BJ (cell line): ENCODE measurements around the gene HYAL2. TPM values are rescaled to one million over a fixed set of nuclear protein-coding genes. Genes with fewer than 3 reads are reported as not detected.

ENCODE experiments used
- CTCF ChIA-PET: fragments of 350-600 bp; formaldehyde crosslinking; extraction: SDS; loops from one replicate; lab custom pipeline; 2021; ENCODE audit warnings: antibody characterized with exemption, inconsistent platforms; lab: Yijun Ruan, JAX
- POLR2A ChIA-PET: fragments of 300-600 bp; sonication (Branson Sonifier 250); formaldehyde crosslinking; extraction: SDS; loops from one replicate; lab custom pipeline; 2021; ENCODE audit warnings: antibody characterized with exemption; lab: Charles Lee
- DNase-seq: peaks from one replicate; pipeline ENCODE4 v3.0.0-alpha.2; 2011; ENCODE audit warnings: low read depth
- H3K27me3 ChIP-seq: 2 replicates; pipeline ENCODE4 v1.6.0; 2011; ENCODE audit warnings: low read length; ENCODE audit not compliant: control insufficient read depth, insufficient read depth
- H3K36me3 ChIP-seq: 2 replicates; pipeline ENCODE4 v1.5.1; 2011; ENCODE audit warnings: low read length; ENCODE audit not compliant: control insufficient read depth, insufficient read depth
- H3K4me3 ChIP-seq: 2 replicates; pipeline ENCODE4 v1.5.1; 2011; ENCODE audit warnings: low read depth, mild to moderate bottlenecking, control low read depth, low read length
- CTCF ChIP-seq: IDR thresholded peaks from 2 replicates; pipeline ENCODE4 v1.5.1; 2011; ENCODE audit warnings: low read depth, mild to moderate bottlenecking, control low read depth, inconsistent platforms, low read length, moderate library complexity; ENCODE audit not compliant: insufficient read depth
- polyA plus RNA-seq: library from polyadenylated mRNA; depleted of rRNA; stranded (reverse); fragments of >200 nt; gene quantifications from 2 replicates; pipeline ENCODE4 v1.2.3, GENCODE V29; 2011

Gene HYAL2
- polyA plus RNA-seq, 1 experiment = 63.2 TPM

- ChIA-PET CTCF (interaction anchor here (0.8 to 3.0 kb wide), 6 partner anchors 10 to 132 kb away, joined by 3 to 32 read pairs (median 14); no protein-coding TSS in a partner anchor), POLR2A (no interaction called here)
- no peak for DNase-seq
- Histone ChIP-seq H3K4me3 (no peak overlapping the region), H3K27me3 (no peaks in the 10 kb centered on the region), H3K36me3 (peaks cover 12% of the 10 kb centered on the region)
- TF ChIP-seq CTCF = no peak
Observed at GRCh38 chr3:50325497-50326181, 3.1 kb upstream of the HYAL2 start.

- ChIA-PET CTCF (interaction anchor here (0.6 to 3.0 kb wide), 17 partner anchors 10 to 204 kb away, joined by 3 to 32 read pairs (median 4); partner anchors contain the start of genes HYAL3 and NAA80), POLR2A (no interaction called here)
- Histone ChIP-seq H3K36me3 (peaks cover 7% of the 10 kb centered on the region), H3K27me3 (no peaks in the 10 kb centered on the region), H3K4me3 (no peak overlapping the region)
- no peak for DNase-seq
- no peak for TF ChIP-seq CTCF
Observed at GRCh38 chr3:50325113-50325480, 2.6 kb upstream of the HYAL2 start.

- Histone ChIP-seq H3K4me3 (no peak overlapping the region), H3K27me3 (no peaks in the 10 kb centered on the region), H3K36me3 (peaks cover 5% of the 10 kb centered on the region)
- CTCF ChIA-PET = interaction anchor here (0.6 to 3.0 kb wide), 30 partner anchors 9 to 218 kb away, joined by 3 to 32 read pairs (median 4); partner anchors contain the start of genes HYAL3, LSMEM2 and NAA80
- no peak for DNase-seq
- POLR2A ChIA-PET = no interaction called here
- peak; percentile 94 for TF ChIP-seq CTCF
Observed at GRCh38 chr3:50324351-50325112, 2.0 kb upstream of the HYAL2 start.

- no peak for DNase-seq
- peaks cover 8% of the 10 kb centered on the region for H3K36me3 ChIP-seq
- H3K27me3 ChIP-seq = no peaks in the 10 kb centered on the region
- POLR2A ChIA-PET = no interaction called here
- CTCF ChIA-PET = interaction anchor here (0.5 to 3.0 kb wide), 27 partner anchors 8 to 518 kb away, joined by 3 to 32 read pairs (median 4); partner anchors contain the start of genes HYAL3, LSMEM2 and NAA80
- no peak for TF ChIP-seq CTCF
- H3K4me3 ChIP-seq = no peak overlapping the region
Observed at GRCh38 chr3:50323614-50324199, 1.2 kb upstream of the HYAL2 start.

GRCh38 chr3:50323092-50323600 lies 601 bp upstream of the HYAL2 start:
- ChIA-PET POLR2A (no interaction called here), CTCF (interaction anchor here (0.5 to 3.0 kb wide), 14 partner anchors 8 to 518 kb away, joined by 3 to 20 read pairs (median 4); partner anchors contain the start of genes HYAL3, LSMEM2 and NAA80)
- H3K27me3 ChIP-seq = no peaks in the 10 kb centered on the region
- H3K36me3 ChIP-seq = peaks cover 11% of the 10 kb centered on the region
- no peak for DNase-seq
- H3K4me3 ChIP-seq = no peak overlapping the region
- no peak for TF ChIP-seq CTCF
